ENCODE results near the gene GRM5.

GRCh38 chr11:88575916-88576315, 489.9 kb downstream of the GRM5 start:
- TF ChIP-seq CTCF (conservative IDR thresholded peaks at IDR 0.05 in 1 of 2, IDR thresholded peaks at IDR 0.05 in 1 of 2; ENCODE audit: low read depth in 1 of 2, low read length in 2 of 2) = no peak
- no peak for TF ChIP-seq EZH2 (IDR thresholded peaks at IDR 0.05; ENCODE audit: low read length, missing control alignments)
